Fibroblast of mammary gland (primary cell): ENCODE measurements around the gene WWOX.

ENCODE experiments used
- DNase-seq: peaks from one replicate; pipeline ENCODE4 v3.0.0-alpha.2; 2010; ENCODE audit warnings: low read depth
- H3K4me3 ChIP-seq: 2 replicates; pipeline ENCODE4 v1.5.1; 2011; ENCODE audit warnings: low read depth, mild to moderate bottlenecking, low read length, moderate library complexity; ENCODE audit not compliant: control insufficient read depth
- TF ChIP-seq, protein P1 (sequence below): conservative IDR thresholded peaks from 2 replicates; pipeline ENCODE4 v1.5.1; 2011; ENCODE audit warnings: low read depth, low read length, inconsistent platforms; ENCODE audit not compliant: control insufficient read depth, insufficient read depth

Gene WWOX

DNA sequence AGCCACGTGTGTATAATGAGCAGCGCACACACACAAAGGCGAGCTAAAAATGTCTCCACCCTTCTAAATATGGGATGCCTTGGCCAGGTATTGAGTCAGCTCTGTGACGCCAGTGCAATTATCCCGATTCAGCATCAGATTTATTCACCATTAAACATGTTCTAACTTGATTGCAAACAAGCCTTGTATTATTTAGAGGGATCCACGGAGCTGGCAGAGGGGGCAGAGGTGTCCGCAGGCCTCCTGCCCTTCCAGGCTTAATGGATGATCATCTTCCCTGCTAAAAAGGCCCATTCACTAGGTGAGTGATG, 909.4 kb downstream of the WWOX start:
- DNase-seq = no peak
- no peak overlapping the region for H3K4me3 ChIP-seq
- TF ChIP-seq, protein P1, sequence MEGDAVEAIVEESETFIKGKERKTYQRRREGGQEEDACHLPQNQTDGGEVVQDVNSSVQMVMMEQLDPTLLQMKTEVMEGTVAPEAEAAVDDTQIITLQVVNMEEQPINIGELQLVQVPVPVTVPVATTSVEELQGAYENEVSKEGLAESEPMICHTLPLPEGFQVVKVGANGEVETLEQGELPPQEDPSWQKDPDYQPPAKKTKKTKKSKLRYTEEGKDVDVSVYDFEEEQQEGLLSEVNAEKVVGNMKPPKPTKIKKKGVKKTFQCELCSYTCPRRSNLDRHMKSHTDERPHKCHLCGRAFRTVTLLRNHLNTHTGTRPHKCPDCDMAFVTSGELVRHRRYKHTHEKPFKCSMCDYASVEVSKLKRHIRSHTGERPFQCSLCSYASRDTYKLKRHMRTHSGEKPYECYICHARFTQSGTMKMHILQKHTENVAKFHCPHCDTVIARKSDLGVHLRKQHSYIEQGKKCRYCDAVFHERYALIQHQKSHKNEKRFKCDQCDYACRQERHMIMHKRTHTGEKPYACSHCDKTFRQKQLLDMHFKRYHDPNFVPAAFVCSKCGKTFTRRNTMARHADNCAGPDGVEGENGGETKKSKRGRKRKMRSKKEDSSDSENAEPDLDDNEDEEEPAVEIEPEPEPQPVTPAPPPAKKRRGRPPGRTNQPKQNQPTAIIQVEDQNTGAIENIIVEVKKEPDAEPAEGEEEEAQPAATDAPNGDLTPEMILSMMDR = no peak

DNA sequence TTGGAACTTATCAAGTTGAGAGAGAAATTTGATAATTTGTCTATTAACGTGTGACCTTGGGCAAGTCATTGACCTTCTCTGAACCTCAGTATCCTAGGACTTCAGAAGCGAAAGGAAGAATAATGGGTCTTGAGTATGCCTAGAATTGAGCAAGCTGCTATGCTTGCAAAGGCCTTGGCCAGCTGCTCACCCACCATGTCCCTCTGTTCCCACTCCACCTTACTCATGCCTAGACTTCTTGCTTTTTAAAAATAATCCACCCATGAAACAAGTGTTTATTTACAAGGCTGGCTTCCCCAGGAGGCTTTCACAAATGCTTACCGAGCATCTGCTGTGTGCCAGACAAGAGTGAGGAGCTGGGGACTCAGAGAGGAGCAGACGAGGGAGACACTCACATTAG, 910.4 kb downstream of the WWOX start:
- TF ChIP-seq, protein P1 = no peak
- DNase-seq = no peak
- H3K4me3 ChIP-seq = no peak overlapping the region

DNA sequence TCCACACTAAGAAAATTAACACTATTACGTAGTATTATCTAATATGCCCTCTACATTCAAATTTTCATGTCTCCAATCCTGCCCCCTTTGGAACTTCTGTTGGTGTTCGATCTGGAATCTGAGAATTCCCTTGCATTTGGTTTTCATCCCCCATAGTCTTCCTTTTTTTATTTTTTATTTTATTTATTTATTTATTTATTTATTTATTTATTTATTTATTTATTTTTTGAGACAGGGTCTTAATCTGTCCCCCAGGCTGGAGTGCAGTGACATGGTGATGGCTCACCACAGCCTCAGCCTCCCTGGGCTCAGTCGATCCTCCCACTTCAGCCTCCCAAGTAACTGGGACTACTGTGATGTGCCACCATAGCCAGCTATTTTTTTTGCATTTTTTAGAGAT, 911.8 kb downstream of the WWOX start:
- DNase-seq = no peak
- TF ChIP-seq, protein P1 = no peak
- H3K4me3 ChIP-seq = no peak overlapping the region

DNA sequence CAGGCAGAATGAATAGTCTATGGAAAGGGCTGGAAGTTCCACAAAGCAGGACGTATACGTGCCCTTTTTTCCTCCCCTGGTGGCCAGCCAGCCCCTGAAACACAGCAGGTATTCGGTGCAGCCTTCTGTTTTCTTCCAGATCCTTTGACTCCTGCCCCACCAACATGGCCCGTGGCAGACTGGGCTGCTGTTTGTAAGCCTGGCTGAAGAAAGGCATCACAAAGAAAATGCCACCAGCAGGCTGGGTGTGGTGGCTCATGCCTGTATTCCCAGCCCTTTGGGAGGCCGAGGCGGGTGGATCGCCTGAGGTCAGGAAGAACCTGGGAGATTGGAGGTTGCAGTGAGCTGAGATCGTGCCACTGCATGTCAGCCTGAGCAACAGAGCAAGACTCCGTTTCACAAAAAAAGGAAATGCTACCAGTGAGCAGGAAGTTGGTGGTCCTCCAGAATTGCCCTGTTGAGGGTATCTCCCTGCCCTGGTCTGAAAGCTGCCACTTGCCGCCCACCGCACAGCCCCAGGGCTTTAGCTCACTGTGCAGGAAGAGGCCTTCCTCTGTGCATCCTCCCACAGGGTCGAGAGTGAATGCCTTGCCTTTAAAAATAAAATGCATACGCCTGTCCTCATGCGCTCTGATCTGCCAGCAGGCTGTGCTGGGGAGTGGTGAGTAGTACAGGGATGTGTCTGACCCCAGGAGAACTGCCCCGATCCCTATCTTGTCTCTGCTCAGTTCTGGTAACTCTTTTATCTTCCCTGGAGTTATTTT, 913.4 kb downstream of the WWOX start:
- TF ChIP-seq, protein P1 = no peak
- no peak overlapping the region for H3K4me3 ChIP-seq
- DNase-seq = no peak

DNA sequence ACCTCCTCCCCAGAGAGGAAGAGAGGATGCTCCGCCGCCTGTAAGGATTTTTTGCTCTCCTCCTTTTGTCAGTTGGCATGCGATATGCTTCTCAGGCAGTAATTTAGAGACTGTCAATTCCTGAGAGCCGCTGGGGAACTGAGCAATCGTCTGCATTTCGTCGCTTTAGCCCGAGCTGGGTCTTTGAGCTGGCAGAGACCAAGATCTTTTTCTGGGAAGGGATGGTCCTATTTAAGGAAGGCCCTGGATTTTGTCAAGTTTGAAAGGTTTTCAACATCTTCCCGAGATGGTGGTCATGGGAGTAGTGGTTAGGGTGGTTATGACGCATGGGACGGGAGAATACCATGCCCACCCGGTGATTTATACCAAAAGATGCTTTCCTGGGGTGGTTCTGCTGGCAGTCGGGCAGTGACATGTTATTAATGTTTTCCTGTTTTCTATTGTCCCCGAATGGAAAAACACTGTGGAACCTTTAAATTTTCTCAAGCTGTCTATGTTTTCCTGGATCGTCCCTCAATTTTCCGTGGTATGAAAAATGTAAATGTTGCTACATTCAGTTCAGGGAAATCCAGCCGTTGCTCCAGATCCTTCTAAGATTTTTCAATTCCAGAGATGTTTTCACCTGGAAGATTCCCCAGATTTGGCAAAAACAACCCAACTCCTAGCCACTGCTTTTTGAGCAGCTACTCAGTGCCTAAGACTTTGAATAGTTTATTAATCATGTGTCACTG, 914.6 kb downstream of the WWOX start:
- TF ChIP-seq, protein P1 = no peak
- DNase-seq = no peak
- H3K4me3 ChIP-seq = no peak overlapping the region

DNA sequence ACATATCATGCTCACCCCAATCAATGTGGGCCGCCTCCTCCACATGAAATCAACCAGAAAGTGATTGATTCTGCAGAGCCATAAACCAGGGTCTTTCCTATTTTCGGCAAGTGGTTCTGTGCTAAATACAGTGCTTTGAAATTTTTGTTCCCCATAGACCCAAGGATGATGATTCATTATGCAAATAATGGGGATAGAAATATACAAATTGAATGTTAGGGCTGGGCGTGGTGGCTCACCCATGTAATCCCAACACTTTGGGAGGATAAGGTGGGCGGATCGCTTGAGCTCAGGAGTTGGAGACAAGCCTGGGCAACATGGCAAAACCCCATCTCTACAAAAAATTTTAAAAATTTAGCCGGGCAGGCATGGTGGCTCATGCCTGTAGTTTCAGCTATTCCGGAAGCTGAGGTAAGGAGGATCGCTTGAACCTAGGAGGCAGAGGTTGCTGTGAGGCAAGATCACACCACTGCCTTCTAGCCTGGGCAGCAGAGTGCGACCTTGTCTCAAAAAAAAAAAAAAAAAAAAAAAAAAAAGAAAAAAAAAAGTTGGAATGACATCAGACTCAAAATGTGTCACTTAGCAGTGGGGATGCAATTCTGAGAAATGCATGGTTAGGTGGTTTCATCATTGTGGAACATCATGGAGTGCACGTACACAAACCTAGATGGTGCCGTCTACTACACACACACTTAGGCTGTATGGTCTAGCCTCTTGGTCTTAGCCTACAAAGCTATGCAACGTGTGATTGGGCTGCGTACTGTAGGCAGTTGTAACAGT, 919.4 kb downstream of the WWOX start:
- no peak overlapping the region for H3K4me3 ChIP-seq
- TF ChIP-seq, protein P1 = no peak
- DNase-seq = no peak
